ENCODE results near the gene MICAL2. TPM values are rescaled to one million over a fixed set of nuclear protein-coding genes. Genes with fewer than 3 reads are reported as not detected.

The MICAL2 gene
- polyA plus RNA-seq, 1 experiment, result 135 TPM

GRCh38 chr11:12113294-12113693 lies 2.9 kb downstream of the MICAL2 start:
- no peak for TF ChIP-seq CTCF (IDR thresholded peaks at IDR 0.05; ENCODE audit: insufficient read depth, low read depth, low read length)
- no peak for DNase-seq (ENCODE audit: low read depth)
- CTCF ChIA-PET, result no interaction called here
- no peaks in the 10 kb centered on the region for H3K36me3 ChIP-seq (ENCODE audit: control insufficient read depth, insufficient read depth, low read length)
- no peaks in the 10 kb centered on the region for H3K27me3 ChIP-seq (ENCODE audit: control insufficient read depth, insufficient read depth, low read length)
- H3K4me3 ChIP-seq (ENCODE audit: low read depth, low read length), result no peak overlapping the region
- POLR2A ChIA-PET, result no interaction called here

- POLR2A ChIA-PET, result no interaction called here
- Histone ChIP-seq H3K27me3 (ENCODE audit: control insufficient read depth, insufficient read depth, low read length) (no peaks in the 10 kb centered on the region), H3K36me3 (ENCODE audit: control insufficient read depth, insufficient read depth, low read length) (no peaks in the 10 kb centered on the region), H3K4me3 (ENCODE audit: low read depth, low read length) (no peak overlapping the region)
- no peak for TF ChIP-seq CTCF (IDR thresholded peaks at IDR 0.05; ENCODE audit: insufficient read depth, low read depth, low read length)
- DNase-seq (ENCODE audit: low read depth), result no peak
- CTCF ChIA-PET, result no interaction called here
These were observed 4.0 kb downstream of the MICAL2 start for GRCh38 chr11:12114193-12115033.

- POLR2A ChIA-PET, result no interaction called here
- TF ChIP-seq CTCF (IDR thresholded peaks at IDR 0.05; ENCODE audit: insufficient read depth, low read depth, low read length), result no peak
- no peaks in the 10 kb centered on the region for H3K36me3 ChIP-seq (ENCODE audit: control insufficient read depth, insufficient read depth, low read length)
- no peak for DNase-seq (ENCODE audit: low read depth)
- CTCF ChIA-PET, result interaction anchor here (1.2 to 1.6 kb wide), 2 partner anchors 11 to 165 kb away, joined by 3 read pairs; no protein-coding TSS in a partner anchor
- H3K4me3 ChIP-seq (ENCODE audit: low read depth, low read length), result no peak overlapping the region
- H3K27me3 ChIP-seq (ENCODE audit: control insufficient read depth, insufficient read depth, low read length), result no peaks in the 10 kb centered on the region
These were observed 6.1 kb downstream of the MICAL2 start for GRCh38 chr11:12116425-12117032.

GRCh38 chr11:12117200-12117599 lies 6.8 kb downstream of the MICAL2 start:
- ChIA-PET CTCF (interaction anchor here (0.6 to 4.6 kb wide), 4 partner anchors 10 to 165 kb away, joined by 3 to 27 read pairs (median 3); no protein-coding TSS in a partner anchor), POLR2A (no interaction called here)
- H3K27me3 ChIP-seq (ENCODE audit: control insufficient read depth, insufficient read depth, low read length), result no peaks in the 10 kb centered on the region
- H3K36me3 ChIP-seq (ENCODE audit: control insufficient read depth, insufficient read depth, low read length), result no peaks in the 10 kb centered on the region; the same call in 1 of the 2 replicates
- no peak overlapping the region for H3K4me3 ChIP-seq (ENCODE audit: low read depth, low read length)
- DNase-seq (ENCODE audit: low read depth), result no peak
- no peak for TF ChIP-seq CTCF (IDR thresholded peaks at IDR 0.05; ENCODE audit: insufficient read depth, low read depth, low read length)

- Histone ChIP-seq H3K4me3 (ENCODE audit: low read depth, low read length) (no peak overlapping the region), H3K36me3 (ENCODE audit: control insufficient read depth, insufficient read depth, low read length) (no peaks in the 10 kb centered on the region; the same call in 1 of the 2 replicates), H3K27me3 (ENCODE audit: control insufficient read depth, insufficient read depth, low read length) (no peaks in the 10 kb centered on the region)
- ChIA-PET POLR2A (no interaction called here), CTCF (interaction anchor here (0.6 to 4.6 kb wide), 3 partner anchors 75 to 164 kb away, joined by 3 to 27 read pairs (median 3); no protein-coding TSS in a partner anchor)
- TF ChIP-seq CTCF (IDR thresholded peaks at IDR 0.05; ENCODE audit: insufficient read depth, low read depth, low read length), result no peak
- no peak for DNase-seq (ENCODE audit: low read depth)
These were observed 7.2 kb downstream of the MICAL2 start for GRCh38 chr11:12117611-12118010.

Measured in BJ (cell line).